SK-N-SH (cell line): ENCODE results near the gene ENKUR. TPM values are rescaled to one million over a fixed set of nuclear protein-coding genes. Genes with fewer than 3 reads are reported as not detected.

Source experiments
- CTCF ChIA-PET: fragments of 300-600, 350-600 bp; formaldehyde crosslinking; extraction: SDS; loops from one replicate; lab custom pipeline; 2021; lab: Yijun Ruan, JAX
- POLR2A ChIA-PET: fragments of 350-600 bp; sonication (Branson Sonifier 250); formaldehyde crosslinking; extraction: SDS; loops from one replicate; lab custom pipeline; 2020; ENCODE audit warnings: antibody characterized with exemption, inconsistent platforms; lab: Yijun Ruan, JAX
- DNase-seq: peaks from one replicate; pipeline ENCODE4 v3.0.0; 2012
- H2AFZ ChIP-seq: fragments of 200-600 bp; sonication (generic); 2 replicates; pipeline ENCODE4 v1.8.1; 2016; ENCODE audit warnings: antibody characterized with exemption, mild to moderate bottlenecking, low read depth
- H3F3A ChIP-seq: fragments of 200-600 bp; sonication (generic); replicated peaks from 2 replicates; pipeline ENCODE3; 2016; ENCODE audit warnings: antibody characterized with exemption, mild to moderate bottlenecking; ENCODE audit not compliant: insufficient read depth
- H3K27ac ChIP-seq, 2 experiments: fragments of 200-500 bp in 1 of 2; fragments of 200-600 bp in 1 of 2; sonication (Bioruptor generic) in 1 of 2; sonication (generic), shearing (Covaris generic) in 1 of 2; 2 replicates each; pipeline versions ENCODE4 v1.5.1 to v1.6.1; 2014 to 2016; ENCODE audit warnings: low read depth in 2 of 2, inconsistent platforms in 1 of 2, low read length in 1 of 2, mild to moderate bottlenecking in 1 of 2, mixed read lengths in 1 of 2
- H3K27me3 ChIP-seq: fragments of 200-600 bp; sonication (generic), shearing (Covaris generic); 2 replicates; pipeline ENCODE4 v1.6.1; 2016; ENCODE audit warnings: mixed run types; ENCODE audit not compliant: insufficient read depth
- H3K36me3 ChIP-seq, 2 experiments: fragments of 200-500 bp in 1 of 2; fragments of 200-600 bp in 1 of 2; sonication (Bioruptor generic) in 1 of 2; sonication (generic) in 1 of 2; replicated peaks in 1 of 2; 2 replicates each; pipeline versions ENCODE3 to v1.5.1; 2014 to 2016; ENCODE audit warnings: low read length in 1 of 2, mild to moderate bottlenecking in 1 of 2; ENCODE audit not compliant: insufficient read depth in 2 of 2, control insufficient read depth in 1 of 2
- H3K4me1 ChIP-seq, 2 experiments: fragments of 200-500 bp in 1 of 2; fragments of 200-600 bp in 1 of 2; sonication (Bioruptor generic) in 1 of 2; sonication (generic), shearing (Covaris generic) in 1 of 2; 2 replicates each; pipeline versions ENCODE4 v1.5.1 to v1.6.1; 2014 to 2016; ENCODE audit warnings: low read depth in 1 of 2, low read length in 1 of 2, mixed run types in 1 of 2; ENCODE audit not compliant: insufficient read depth in 2 of 2, control insufficient read depth in 1 of 2
- H3K4me2 ChIP-seq: fragments of 200-600 bp; sonication (generic), shearing (Covaris generic); 2 replicates; pipeline ENCODE4 v1.6.1; 2017; ENCODE audit warnings: mixed run types
- H3K4me3 ChIP-seq, 2 experiments: fragments of 200-500 bp in 1 of 2; fragments of 200-600 bp in 1 of 2; sonication (Bioruptor generic) in 1 of 2; sonication (generic), shearing (Covaris generic) in 1 of 2; 2 replicates each; pipeline versions ENCODE4 v1.5.1 to v1.8.1; 2014 to 2016; ENCODE audit warnings: low read depth in 2 of 2, inconsistent platforms in 1 of 2, low read length in 1 of 2, mild to moderate bottlenecking in 1 of 2, mixed read lengths in 1 of 2, moderate library complexity in 1 of 2
- H3K79me2 ChIP-seq: fragments of 200-600 bp; sonication (generic); 2 replicates; pipeline ENCODE4 v1.8.1; 2017; ENCODE audit warnings: mild to moderate bottlenecking; ENCODE audit not compliant: insufficient read depth
- H3K9ac ChIP-seq: fragments of 200-600 bp; sonication (generic); 2 replicates; pipeline ENCODE4 v1.6.1; 2017; ENCODE audit warnings: mixed run types
- H3K9me2 ChIP-seq: fragments of 200-600 bp; sonication (generic); 2 replicates; pipeline ENCODE4 v1.6.1; 2017; ENCODE audit warnings: mixed run types
- H3K9me3 ChIP-seq: fragments of 200-600 bp; sonication (generic); 2 replicates; pipeline ENCODE4 v1.6.1; 2017; ENCODE audit warnings: mixed run types, mild to moderate bottlenecking, moderate library complexity
- H4K20me1 ChIP-seq: fragments of 200-600 bp; sonication (generic); 2 replicates; pipeline ENCODE4 v1.6.1; 2017; ENCODE audit warnings: mild to moderate bottlenecking, mixed run types; ENCODE audit not compliant: insufficient read depth
- ELF1 ChIP-seq: IDR thresholded peaks from 2 replicates; pipeline ENCODE4 v1.4.0; 2012
- EZH2phosphoT487 ChIP-seq: fragments of 200-600 bp; sonication (generic); IDR thresholded peaks from 2 replicates; pipeline ENCODE4 v1.6.1; 2017; ENCODE audit warnings: low read depth, mixed run types, mild to moderate bottlenecking, antibody characterized with exemption, moderate library complexity, borderline replicate concordance
- FOXJ3 ChIP-seq: sonication (generic); formaldehyde crosslinking; IDR thresholded peaks from 2 replicates; pipeline ENCODE4 v1.5.1; 2020; ENCODE audit warnings: mild to moderate bottlenecking, missing genetic modification reagents
- FOXM1 ChIP-seq: IDR thresholded peaks from 2 replicates; pipeline ENCODE4 v1.4.0; 2012; ENCODE audit warnings: low read depth, mild to moderate bottlenecking
- GATA2 ChIP-seq: sonication (generic); formaldehyde crosslinking; IDR thresholded peaks from 2 replicates; pipeline ENCODE4 v1.5.0; 2020; ENCODE audit warnings: mild to moderate bottlenecking, missing genetic modification reagents
- JUND ChIP-seq: IDR thresholded peaks from 2 replicates; pipeline ENCODE4 v1.4.0; 2012
- MXI1 ChIP-seq: IDR thresholded peaks from 2 replicates; pipeline ENCODE4 v1.6.1; 2012; ENCODE audit warnings: mild to moderate bottlenecking, low read depth, low read length, improper control_type of control experiment
- NRF1 ChIP-seq: IDR thresholded peaks from 2 replicates; pipeline ENCODE4 v1.6.1; 2012; ENCODE audit warnings: low read depth, mild to moderate bottlenecking, low read length
- SIN3A ChIP-seq: IDR thresholded peaks from 2 replicates; pipeline ENCODE4 v1.6.1; 2012; ENCODE audit warnings: low read depth, mild to moderate bottlenecking, low read length, moderate library complexity, borderline replicate concordance
- SMC3 ChIP-seq: IDR thresholded peaks from 2 replicates; pipeline ENCODE4 v1.6.1; 2012; ENCODE audit warnings: low read depth, low read length, improper control_type of control experiment
- WGBS: methylation state at CpG from one replicate; pipeline ENCODE4 v1.1.6; 2017; ENCODE audit warnings: low lambda C conversion rate; 5-methylcytosine and 5-hydroxymethylcytosine counted together
- polyA plus RNA-seq, 3 experiments: library from polyadenylated mRNA; depleted of rRNA; stranded (reverse); fragments of >200 nt; gene quantifications; 2 replicates each; pipeline ENCODE4 v1.2.3, GENCODE V29; 2012
- TF ChIP-seq, protein P1 (sequence below): IDR thresholded peaks from 2 replicates; pipeline ENCODE4 v1.4.0; 2012; ENCODE audit warnings: low read depth, borderline replicate concordance

The ENKUR gene
- polyA plus RNA-seq, 1 of the 3 experiments (the other 2 are of a cell fraction) = 0.13 TPM

- H3K27ac ChIP-seq = no peak overlapping the region
- ChIA-PET CTCF (no interaction called here), POLR2A (no interaction called here)
- H4K20me1 ChIP-seq = no peaks in the 10 kb centered on the region
- H2AFZ ChIP-seq = no peak overlapping the region
- no peaks in the 10 kb centered on the region for H3K36me3 ChIP-seq
- H3K4me2 ChIP-seq = no peak overlapping the region
- H3K9me2 ChIP-seq = no peaks in the 10 kb centered on the region
- no peaks in the 10 kb centered on the region for H3K79me2 ChIP-seq
- peaks cover 0 to 8% of the 10 kb centered on the region in 2 experiments; a peak in 1 of 4 replicates for H3K4me1 ChIP-seq
- no peak overlapping the region for H3K4me3 ChIP-seq
- H3F3A ChIP-seq = no peaks in the 10 kb centered on the region
- H3K9me3 ChIP-seq = no peaks in the 10 kb centered on the region
- TF ChIP-seq SMC3 (no peak), SIN3A (no peak), JUND (no peak)
- TF ChIP-seq, protein P1, sequence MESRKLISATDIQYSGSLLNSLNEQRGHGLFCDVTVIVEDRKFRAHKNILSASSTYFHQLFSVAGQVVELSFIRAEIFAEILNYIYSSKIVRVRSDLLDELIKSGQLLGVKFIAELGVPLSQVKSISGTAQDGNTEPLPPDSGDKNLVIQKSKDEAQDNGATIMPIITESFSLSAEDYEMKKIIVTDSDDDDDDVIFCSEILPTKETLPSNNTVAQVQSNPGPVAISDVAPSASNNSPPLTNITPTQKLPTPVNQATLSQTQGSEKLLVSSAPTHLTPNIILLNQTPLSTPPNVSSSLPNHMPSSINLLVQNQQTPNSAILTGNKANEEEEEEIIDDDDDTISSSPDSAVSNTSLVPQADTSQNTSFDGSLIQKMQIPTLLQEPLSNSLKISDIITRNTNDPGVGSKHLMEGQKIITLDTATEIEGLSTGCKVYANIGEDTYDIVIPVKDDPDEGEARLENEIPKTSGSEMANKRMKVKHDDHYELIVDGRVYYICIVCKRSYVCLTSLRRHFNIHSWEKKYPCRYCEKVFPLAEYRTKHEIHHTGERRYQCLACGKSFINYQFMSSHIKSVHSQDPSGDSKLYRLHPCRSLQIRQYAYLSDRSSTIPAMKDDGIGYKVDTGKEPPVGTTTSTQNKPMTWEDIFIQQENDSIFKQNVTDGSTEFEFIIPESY = no peak
- TF ChIP-seq, all 33 proteins: peak for 0
- Histone ChIP-seq H3K27me3 (no peaks in the 10 kb centered on the region), H3K9ac (no peak overlapping the region)
- DNase-seq = no peak
- 78% methylated on average over 5 of the region's 5 CpGs for WGBS
Measured at GRCh38 chr10:24966962-24967481, 48.9 kb downstream of the ENKUR start.

DNA sequence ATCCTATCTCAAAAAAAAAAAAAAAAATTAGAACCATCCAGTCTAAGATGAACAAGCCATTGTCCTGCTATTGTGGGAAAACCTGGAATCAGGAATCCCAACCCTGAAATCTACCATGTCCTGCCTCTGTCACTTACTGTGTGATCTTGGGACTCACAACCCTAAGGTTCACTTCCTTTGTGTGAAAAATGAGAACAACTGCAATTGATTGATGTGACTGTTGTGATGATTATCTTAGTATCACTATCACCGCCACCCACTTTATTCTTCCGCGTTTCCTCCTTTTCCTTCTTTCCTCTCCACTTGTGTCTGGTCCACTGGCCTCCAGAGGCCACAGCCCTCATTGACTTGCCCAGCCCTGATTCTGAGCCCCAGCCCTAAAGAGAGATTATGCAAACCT, 50.9 kb downstream of the ENKUR start:
- no peaks in the 10 kb centered on the region for H3K36me3 ChIP-seq
- no peaks in the 10 kb centered on the region for H3K27me3 ChIP-seq
- H3K4me3 ChIP-seq = no peak overlapping the region
- peaks cover 0 to 8% of the 10 kb centered on the region in 2 experiments; a peak in 2 of 4 replicates for H3K4me1 ChIP-seq
- no peaks in the 10 kb centered on the region for H3F3A ChIP-seq
- no peak for DNase-seq
- H3K79me2 ChIP-seq = no peaks in the 10 kb centered on the region
- WGBS = 99% methylated on average over 3 of the region's 3 CpGs
- no peaks in the 10 kb centered on the region for H4K20me1 ChIP-seq
- H3K9ac ChIP-seq = no peak overlapping the region
- no peaks in the 10 kb centered on the region for H3K9me2 ChIP-seq
- TF ChIP-seq GATA2 (no peak), NRF1 (no peak), FOXJ3 (no peak), ELF1 (no peak), FOXM1 (no peak), MXI1 (no peak), EZH2phosphoT487 (no peak)
- TF ChIP-seq, protein P1 = no peak
- no peaks in the 10 kb centered on the region for H3K9me3 ChIP-seq
- H3K4me2 ChIP-seq = no peak overlapping the region
- CTCF ChIA-PET = interaction anchor here (1.1 to 1.6 kb wide), 2 partner anchors 10 to 116 kb away, joined by 3 to 4 read pairs; no protein-coding TSS in a partner anchor
- POLR2A ChIA-PET = no interaction called here
- H2AFZ ChIP-seq = no peak overlapping the region
- H3K27ac ChIP-seq = no peak overlapping the region
